Peyer's patch (tissue), 4 donors: ENCODE data around the gene CALU. TPM values are rescaled to one million over a fixed set of nuclear protein-coding genes. Genes with fewer than 3 reads are reported as not detected.

Experiments
- DNase-seq, 3 donors: peaks; one replicate each; pipeline ENCODE4 v3.0.0-alpha.2; 2017 to 2019
- H3K27ac ChIP-seq, 4 donors: fragments of 200-600 bp; sonication (generic); one replicate each; pipeline ENCODE4 v1.5.1; 2016 to 2019
- H3K27me3 ChIP-seq, 2 donors: fragments of 200-600 bp; sonication (generic); one replicate each; pipeline ENCODE4 v1.5.1; 2019
- H3K36me3 ChIP-seq, 3 donors: fragments of 200-600 bp; sonication (generic); one replicate each; pipeline ENCODE4 v1.5.1; 2016 to 2019
- H3K4me1 ChIP-seq, 4 donors: fragments of 200-600 bp; sonication (generic); one replicate each; pipeline ENCODE4 v1.5.1; 2016 to 2019
- H3K4me3 ChIP-seq, 4 donors: fragments of 200-600 bp; sonication (generic); 1 replicate in 3 of 4; 2 replicates in 1 of 4; pipeline ENCODE4 v1.5.1; 2016 to 2019; ENCODE audit warnings: mild to moderate bottlenecking in 1 of 4
- H3K9me3 ChIP-seq, 4 donors: fragments of 200-600 bp; sonication (generic); one replicate each; pipeline ENCODE4 v1.5.1; 2016 to 2019; ENCODE audit warnings: mild to moderate bottlenecking in 1 of 4
- CTCF ChIP-seq, 6 experiments: fragments of 450-650 bp in 4 of 6; fragments of 200-600 bp in 2 of 6; sonication (generic) in 1 of 6; IDR thresholded peaks; one replicate each; pipeline ENCODE4 v1.5.1; 2017 to 2019; ENCODE audit warnings: antibody characterized with exemption in 6 of 6, mild to moderate bottlenecking in 3 of 6, moderate library complexity in 1 of 6
- POLR2A ChIP-seq, 2 donors: fragments of 450-650 bp; IDR thresholded peaks; one replicate each; pipeline ENCODE4 v1.5.1; 2017; ENCODE audit warnings: antibody characterized with exemption in 2 of 2, mild to moderate bottlenecking in 2 of 2, moderate library complexity in 2 of 2
- total RNA-seq, 4 donors: library from RNA; depleted of rRNA; stranded (reverse); fragments of >200 nt; gene quantifications; one replicate each; pipeline ENCODE4 v1.1.0, GENCODE V29; 2016

CALU gene
- total RNA-seq, 4 donors from 2014 or later: 21.6 to 42.1 (median 27.6) TPM

GRCh38 chr7:128732521-128733277 is 6.5 kb upstream of the CALU start:
- Histone ChIP-seq H3K4me1 (no peaks in the 10 kb centered on the region), H3K9me3 (no peaks in the 10 kb centered on the region), H3K27ac (no peak overlapping the region), H3K27me3 (no peaks in the 10 kb centered on the region), H3K36me3 (no peaks in the 10 kb centered on the region), H3K4me3 (no peak overlapping the region)
- no peak for DNase-seq
- no peak for TF ChIP-seq POLR2A (IDR thresholded peaks at IDR 0.05)
- TF ChIP-seq CTCF (IDR thresholded peaks at IDR 0.05): no peak

GRCh38 chr7:128733278-128733645 is 5.9 kb upstream of the CALU start:
- Histone ChIP-seq H3K4me1 (peaks cover 0 to 2% (median 0%) of the 10 kb centered on the region in 4 donors), H3K36me3 (no peaks in the 10 kb centered on the region), H3K27me3 (no peaks in the 10 kb centered on the region), H3K27ac (no peak overlapping the region), H3K9me3 (no peaks in the 10 kb centered on the region), H3K4me3 (no peak overlapping the region)
- no peak for DNase-seq
- TF ChIP-seq CTCF (IDR thresholded peaks at IDR 0.05): no peak
- TF ChIP-seq POLR2A (IDR thresholded peaks at IDR 0.05): no peak

- H3K27ac ChIP-seq: no peak overlapping the region
- H3K4me3 ChIP-seq: no peak overlapping the region
- no peaks in the 10 kb centered on the region for H3K27me3 ChIP-seq
- DNase-seq: no peak
- peaks cover 0 to 8% (median 0%) of the 10 kb centered on the region in 4 donors for H3K4me1 ChIP-seq
- no peak for TF ChIP-seq POLR2A (IDR thresholded peaks at IDR 0.05)
- no peaks in the 10 kb centered on the region for H3K36me3 ChIP-seq
- no peaks in the 10 kb centered on the region for H3K9me3 ChIP-seq
Measured at GRCh38 chr7:128734890-128735289, 4.3 kb upstream of the CALU start.

GRCh38 chr7:128735436-128735835 is 3.7 kb upstream of the CALU start:
- H3K4me1 ChIP-seq: peaks cover 0 to 13% (median 0%) of the 10 kb centered on the region in 4 donors
- H3K27me3 ChIP-seq: no peaks in the 10 kb centered on the region
- no peak overlapping the region for H3K4me3 ChIP-seq
- TF ChIP-seq POLR2A (IDR thresholded peaks at IDR 0.05) (no peak), CTCF (IDR thresholded peaks at IDR 0.05) (no peak)
- no peaks in the 10 kb centered on the region for H3K36me3 ChIP-seq
- H3K27ac ChIP-seq: no peak overlapping the region
- H3K9me3 ChIP-seq: no peaks in the 10 kb centered on the region
- DNase-seq: peak in 2 of 3 donors; percentile 50 to 67

GRCh38 chr7:128737441-128737840 is 1.7 kb upstream of the CALU start:
- H3K36me3 ChIP-seq: no peaks in the 10 kb centered on the region
- H3K27ac ChIP-seq: no peak overlapping the region
- no peak for DNase-seq

More at GRCh38 chr7:128737441-128737840, 1.7 kb upstream of the CALU start:
- Histone ChIP-seq H3K9me3 (no peaks in the 10 kb centered on the region), H3K27me3 (no peaks in the 10 kb centered on the region), H3K4me1 (peaks cover 0 to 29% (median 0%) of the 10 kb centered on the region in 4 donors), H3K4me3 (no peak overlapping the region)
- TF ChIP-seq POLR2A (IDR thresholded peaks at IDR 0.05): no peak
- TF ChIP-seq CTCF (IDR thresholded peaks at IDR 0.05): no peak
